Right lobe of liver (tissue), 4 donors: ENCODE measurements around the gene HPN.

ENCODE experiments used
- CTCF ChIP-seq, 4 donors: fragments of 200-600 bp in 3 of 4; fragments of 450-650 bp in 1 of 4; IDR thresholded peaks; one replicate each; pipeline versions ENCODE4 v1.5.1 to v1.8.0; 2016 to 2022; ENCODE audit warnings: antibody characterized with exemption in 4 of 4, mild to moderate bottlenecking in 2 of 4
- POLR2A ChIP-seq: fragments of 450-650 bp; IDR thresholded peaks from one replicate; pipeline ENCODE4 v1.6.1; 2017; ENCODE audit warnings: antibody characterized with exemption, mild to moderate bottlenecking
- donor health status: DM: no; HTN: no; CAD: no.
- donor health status: DM: no; HTN: no; CAD: no.
- donor health status: DM: no; HTN: yes; CAD: no.

- TF ChIP-seq CTCF (IDR thresholded peaks at IDR 0.05) (no peak), POLR2A (no peak)
These were observed 71.6 kb downstream of the HPN start for GRCh38 chr19:35112995-35113688.
